OCI-LY1 (cell line): ENCODE data around the gene PDE4D.
"Not testable (repeated sequence)": the region's sequence is repeated elsewhere in the genome, so short reads cannot be mapped to it uniquely, and the experiment has no call there.

Experiments used
- H2AFZ ChIP-seq: fragments of 200-600 bp; sonication (generic), shearing (Covaris generic); 2 replicates; pipeline ENCODE4 v1.6.0; 2014; ENCODE audit warnings: antibody characterized with exemption, mild to moderate bottlenecking, low read length
- H3F3A ChIP-seq: fragments of 200-600 bp; sonication (generic), shearing (Covaris generic); 2 replicates; pipeline ENCODE4 v1.6.0; 2014; ENCODE audit warnings: mild to moderate bottlenecking, antibody characterized with exemption, low read length, moderate library complexity; ENCODE audit not compliant: insufficient read depth
- H3K27ac ChIP-seq: fragments of 200-600 bp; sonication (generic); 2 replicates; pipeline ENCODE4 v1.5.1; 2014; ENCODE audit warnings: low read length, mixed run types, mild to moderate bottlenecking, low read depth; ENCODE audit not compliant: poor library complexity, severe bottlenecking
- H3K27me3 ChIP-seq: fragments of 200-600 bp; sonication (generic); 2 replicates; pipeline ENCODE4 v1.6.0; 2014; ENCODE audit warnings: antibody characterized with exemption, mild to moderate bottlenecking, low read length, moderate library complexity; ENCODE audit not compliant: insufficient read depth
- H3K36me3 ChIP-seq: fragments of 200-600 bp; sonication (generic); 2 replicates; pipeline ENCODE4 v1.6.1; 2014; ENCODE audit warnings: mild to moderate bottlenecking, antibody characterized with exemption, low read length, moderate library complexity, mixed read lengths; ENCODE audit not compliant: insufficient read depth
- H3K4me1 ChIP-seq: fragments of 200-600 bp; sonication (generic); 2 replicates; pipeline ENCODE4 v1.5.1; 2014; ENCODE audit warnings: mild to moderate bottlenecking, low read length, moderate library complexity; ENCODE audit not compliant: insufficient read depth, severe bottlenecking
- H3K4me2 ChIP-seq: fragments of 200-600 bp; sonication (generic), shearing (Covaris generic); 2 replicates; pipeline ENCODE4 v1.6.1; 2014; ENCODE audit warnings: low read length
- H3K4me3 ChIP-seq: fragments of 200-600 bp; sonication (generic); 2 replicates; pipeline ENCODE4 v1.5.1; 2014; ENCODE audit warnings: low read length, low read depth, mild to moderate bottlenecking, mixed read lengths; ENCODE audit not compliant: poor library complexity, severe bottlenecking
- H3K79me2 ChIP-seq: fragments of 200-600 bp; shearing (Covaris generic); 2 replicates; pipeline ENCODE4 v1.6.1; 2016; ENCODE audit warnings: mixed run types, low read length, mixed read lengths; ENCODE audit not compliant: insufficient read depth
- H3K9ac ChIP-seq: fragments of 200-600 bp; sonication (generic), shearing (Covaris generic); 2 replicates; pipeline ENCODE4 v1.6.1; 2014; ENCODE audit warnings: mild to moderate bottlenecking, low read length, mixed read lengths
- H3K9me2 ChIP-seq: fragments of 200-600 bp; sonication (generic), shearing (Covaris generic); 2 replicates; pipeline ENCODE4 v1.6.1; 2014; ENCODE audit warnings: low read depth, mild to moderate bottlenecking, low read length, mixed read lengths
- H3K9me3 ChIP-seq: fragments of 200-600 bp; shearing (Covaris generic); 2 replicates; pipeline ENCODE4 v1.6.1; 2014; ENCODE audit warnings: low read length, mixed read lengths
- H4K20me1 ChIP-seq: fragments of 200-600 bp; sonication (generic), shearing (Covaris generic); 2 replicates; pipeline ENCODE4 v1.6.0; 2016; ENCODE audit warnings: mild to moderate bottlenecking, low read length; ENCODE audit not compliant: insufficient read depth
- EZH2 ChIP-seq: fragments of 200-600 bp; sonication (generic), shearing (Covaris generic); IDR thresholded peaks from 2 replicates; pipeline ENCODE4 v1.8.0; 2017; ENCODE audit warnings: borderline replicate concordance, mixed run types, mild to moderate bottlenecking, antibody characterized with exemption, low read length, moderate library complexity, mixed read lengths
- TF ChIP-seq, protein P1 (sequence below): fragments of 200-600 bp; sonication (generic), shearing (Covaris generic); IDR thresholded peaks from 2 replicates; pipeline ENCODE4 v1.5.1; 2017; ENCODE audit warnings: mild to moderate bottlenecking, antibody characterized with exemption, low read length, moderate library complexity, mixed read lengths

PDE4D gene

DNA sequence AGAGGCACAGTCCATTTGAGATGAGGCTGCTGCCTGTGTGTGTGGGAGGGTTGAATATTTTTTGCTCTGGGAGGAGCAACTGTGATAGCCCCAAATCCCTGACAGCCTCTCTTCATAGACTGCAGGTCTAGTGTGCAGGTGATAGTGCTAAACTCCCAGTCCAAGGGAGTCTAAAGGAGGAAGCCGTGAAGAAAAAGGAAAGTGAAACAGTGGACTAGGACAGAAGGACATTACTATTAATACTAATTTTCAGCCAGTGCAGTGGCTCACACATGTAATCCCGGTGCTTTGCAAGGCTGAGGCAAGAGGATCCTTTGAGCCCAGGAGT lies 295.0 kb downstream of the PDE4D start:
- TF ChIP-seq, protein P1, sequence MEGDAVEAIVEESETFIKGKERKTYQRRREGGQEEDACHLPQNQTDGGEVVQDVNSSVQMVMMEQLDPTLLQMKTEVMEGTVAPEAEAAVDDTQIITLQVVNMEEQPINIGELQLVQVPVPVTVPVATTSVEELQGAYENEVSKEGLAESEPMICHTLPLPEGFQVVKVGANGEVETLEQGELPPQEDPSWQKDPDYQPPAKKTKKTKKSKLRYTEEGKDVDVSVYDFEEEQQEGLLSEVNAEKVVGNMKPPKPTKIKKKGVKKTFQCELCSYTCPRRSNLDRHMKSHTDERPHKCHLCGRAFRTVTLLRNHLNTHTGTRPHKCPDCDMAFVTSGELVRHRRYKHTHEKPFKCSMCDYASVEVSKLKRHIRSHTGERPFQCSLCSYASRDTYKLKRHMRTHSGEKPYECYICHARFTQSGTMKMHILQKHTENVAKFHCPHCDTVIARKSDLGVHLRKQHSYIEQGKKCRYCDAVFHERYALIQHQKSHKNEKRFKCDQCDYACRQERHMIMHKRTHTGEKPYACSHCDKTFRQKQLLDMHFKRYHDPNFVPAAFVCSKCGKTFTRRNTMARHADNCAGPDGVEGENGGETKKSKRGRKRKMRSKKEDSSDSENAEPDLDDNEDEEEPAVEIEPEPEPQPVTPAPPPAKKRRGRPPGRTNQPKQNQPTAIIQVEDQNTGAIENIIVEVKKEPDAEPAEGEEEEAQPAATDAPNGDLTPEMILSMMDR = no peak
- no peak for TF ChIP-seq EZH2
- Histone ChIP-seq H3K79me2 (no peaks in the 10 kb centered on the region), H4K20me1 (no peaks in the 10 kb centered on the region), H3K9ac (no peak overlapping the region), H3K9me3 (no peaks in the 10 kb centered on the region), H3F3A (no peaks in the 10 kb centered on the region), H3K36me3 (no peaks in the 10 kb centered on the region), H3K4me3 (no peak overlapping the region), H3K4me1 (no peaks in the 10 kb centered on the region), H3K9me2 (no peaks in the 10 kb centered on the region), H3K27ac (no peak overlapping the region), H3K4me2 (no peak overlapping the region), H3K27me3 (no peaks in the 10 kb centered on the region), H2AFZ (no peak overlapping the region)

DNA sequence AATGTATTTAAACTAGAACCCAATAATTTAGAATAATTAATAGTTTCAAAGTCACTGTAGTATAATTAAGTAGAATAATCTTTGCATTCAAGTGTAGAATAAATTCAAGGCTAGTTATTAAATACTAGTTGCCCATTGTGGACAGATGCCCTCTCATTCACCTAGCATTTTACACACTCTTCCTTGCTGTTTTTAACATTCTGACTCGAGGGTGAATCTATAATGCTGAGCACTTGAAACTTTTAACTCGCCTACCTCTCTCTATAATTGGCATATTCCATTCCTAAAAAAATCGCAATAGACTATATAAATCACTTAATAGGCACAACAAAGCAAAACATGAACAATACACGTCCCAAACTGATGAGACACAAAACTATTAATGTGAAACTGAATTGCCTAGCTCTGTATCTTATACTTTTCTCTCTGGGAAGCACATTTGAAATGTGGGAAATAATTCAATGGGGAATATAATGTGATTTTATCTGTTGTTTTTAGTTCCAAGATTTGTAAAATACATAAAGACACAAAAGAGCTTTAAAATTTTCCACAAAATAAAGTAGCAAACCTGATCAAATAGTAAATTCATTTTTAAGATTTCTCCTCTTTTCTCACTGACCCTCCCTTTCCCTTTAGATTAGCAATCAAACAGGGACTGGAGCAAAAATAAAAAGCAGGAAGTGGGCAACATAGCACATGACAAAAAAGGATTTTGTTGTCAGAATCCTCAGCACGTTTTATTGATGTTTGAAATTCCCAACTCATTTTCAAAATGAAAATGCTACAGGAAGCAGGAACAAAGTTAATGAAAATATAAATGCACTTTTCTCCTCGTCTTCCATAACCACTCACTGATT lies 295.6 kb downstream of the PDE4D start:
- Histone ChIP-seq H3K9me3 (no peaks in the 10 kb centered on the region), H4K20me1 (no peaks in the 10 kb centered on the region), H3F3A (no peaks in the 10 kb centered on the region), H3K4me3 (no peak overlapping the region), H3K9ac (no peak overlapping the region), H3K4me1 (no peaks in the 10 kb centered on the region), H3K36me3 (no peaks in the 10 kb centered on the region), H3K79me2 (no peaks in the 10 kb centered on the region), H2AFZ (no peak overlapping the region), H3K27me3 (no peaks in the 10 kb centered on the region), H3K4me2 (no peak overlapping the region), H3K9me2 (no peaks in the 10 kb centered on the region), H3K27ac (no peak overlapping the region)
- TF ChIP-seq, protein P1 = no peak
- TF ChIP-seq EZH2 = no peak

DNA sequence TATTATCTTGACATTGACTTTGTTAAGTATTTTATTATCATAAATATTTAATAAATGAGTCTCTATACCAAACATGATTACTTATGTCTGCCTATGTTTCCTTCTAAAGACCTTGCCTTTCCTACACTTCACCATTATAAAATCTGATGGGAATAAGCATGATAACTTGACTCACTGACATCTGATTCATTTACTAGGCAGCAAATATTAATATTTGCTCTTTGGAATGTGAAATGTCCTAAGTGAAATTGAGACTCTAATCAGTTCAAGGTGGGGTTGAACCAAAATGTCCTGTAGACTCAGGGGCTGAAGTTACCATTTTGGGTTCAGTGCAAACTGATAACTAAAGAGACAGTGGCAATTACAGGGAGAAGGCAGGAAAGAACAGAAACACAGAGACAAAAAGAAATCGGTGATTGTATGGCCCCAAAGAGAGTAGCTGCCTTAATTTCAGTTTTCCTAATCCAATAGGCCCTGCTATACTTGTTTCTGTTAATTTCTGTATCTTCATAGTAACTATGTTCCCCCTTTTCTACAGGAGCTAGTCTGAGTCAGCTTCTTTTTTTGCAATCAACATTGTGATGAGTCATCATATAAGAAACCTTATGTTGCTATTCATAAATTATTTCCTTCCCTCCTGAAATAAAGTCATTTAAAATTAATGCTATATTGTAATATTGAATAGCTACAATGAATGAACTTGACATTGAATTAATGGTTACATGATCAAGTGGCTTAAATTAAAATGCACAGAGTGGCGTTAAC lies 296.8 kb downstream of the PDE4D start:
- Histone ChIP-seq H3K27me3 (no peaks in the 10 kb centered on the region), H3K27ac (no peak overlapping the region), H4K20me1 (no peaks in the 10 kb centered on the region), H3K36me3 (no peaks in the 10 kb centered on the region), H3K4me1 (no peaks in the 10 kb centered on the region), H3K79me2 (no peaks in the 10 kb centered on the region), H3F3A (no peaks in the 10 kb centered on the region), H2AFZ (no peak overlapping the region), H3K4me2 (no peak overlapping the region), H3K9ac (no peak overlapping the region), H3K9me2 (no peaks in the 10 kb centered on the region), H3K9me3 (no peaks in the 10 kb centered on the region), H3K4me3 (no peak overlapping the region)
- TF ChIP-seq, protein P1 = no peak
- TF ChIP-seq EZH2 = no peak

DNA sequence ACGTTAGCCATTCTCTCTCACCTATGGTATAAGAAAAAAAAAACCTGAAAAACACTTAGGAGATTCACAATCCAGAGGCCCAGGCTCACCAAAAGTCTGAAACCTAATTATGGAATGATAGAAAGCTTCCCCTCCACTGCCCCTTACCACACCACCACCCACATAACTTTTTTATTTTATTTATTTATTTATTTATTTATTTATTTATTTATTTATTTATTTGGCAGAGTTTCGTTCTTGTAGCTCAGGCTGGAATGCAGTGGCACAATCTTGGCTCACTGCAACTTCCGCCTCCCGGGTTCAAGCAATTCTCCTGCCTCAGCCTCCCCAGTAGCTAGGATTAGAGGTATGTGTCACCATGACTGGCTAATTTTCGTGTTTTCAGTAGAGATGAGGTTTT lies 299.4 kb downstream of the PDE4D start:
- H4K20me1 ChIP-seq, H3K79me2 ChIP-seq, H3K9ac ChIP-seq, H3K9me3 ChIP-seq, H3K36me3 ChIP-seq, H3K9me2 ChIP-seq, H2AFZ ChIP-seq, H3K4me1 ChIP-seq, H3F3A ChIP-seq, H3K4me2 ChIP-seq, H3K4me3 ChIP-seq, H3K27ac ChIP-seq, H3K27me3 ChIP-seq: not testable (repeated sequence)
